Measurements from ENCODE around the gene SMS. TPM values are rescaled to one million over a fixed set of nuclear protein-coding genes. Genes with fewer than 3 reads are reported as not detected.

The SMS gene
- total RNA-seq, 1 donor from 2014 or later: 187 TPM

GRCh38 chrX:21907260-21907659 lies 33.2 kb upstream of the SMS start:
- Mint-ChIP-seq H3K9me3 (ENCODE audit: unreplicated experiment) (peaks cover under 1% of the 10 kb centered on the region), H3K36me3 (ENCODE audit: low read depth, unreplicated experiment) (no peaks in the 10 kb centered on the region), H3K4me1 (ENCODE audit: low read depth, unreplicated experiment) (peaks cover 3% of the 10 kb centered on the region), H3K4me3 (ENCODE audit: unreplicated experiment) (no peak overlapping the region), H3K27me3 (ENCODE audit: low read depth, unreplicated experiment) (no peaks in the 10 kb centered on the region), H3K27ac (ENCODE audit: unreplicated experiment) (no peak overlapping the region)
- H3K9me3 ChIP-seq (ENCODE audit: insufficient read depth, low read depth, low read length): no peaks in the 10 kb centered on the region
- no peak for FAIRE-seq
- no peak overlapping the region for H3K4me3 ChIP-seq (ENCODE audit: insufficient read depth, low read depth, low read length)
- H4K20me1 ChIP-seq (ENCODE audit: insufficient read depth, low read length): no peaks in the 10 kb centered on the region
- H3K9ac ChIP-seq (ENCODE audit: low read length): no peak overlapping the region
- no peaks in the 10 kb centered on the region for H3K79me2 ChIP-seq (ENCODE audit: insufficient read depth, low read length)
- peak; percentile 70 for DNase-seq (ENCODE audit: low read depth)
- H3K27ac ChIP-seq (ENCODE audit: low read depth, low read length): no peak overlapping the region
- no peaks in the 10 kb centered on the region for H3K36me3 ChIP-seq (ENCODE audit: insufficient read depth, low read length)
- H3K4me2 ChIP-seq (ENCODE audit: low read length): no peak overlapping the region
- H3K27me3 ChIP-seq (ENCODE audit: insufficient read depth, low read length): no peaks in the 10 kb centered on the region
- no peak overlapping the region for H2AFZ ChIP-seq (ENCODE audit: low read depth, low read length)
- no peak for TF ChIP-seq EZH2 (IDR thresholded peaks at IDR 0.05; ENCODE audit: insufficient read depth, low read length)
- TF ChIP-seq CTCF (IDR thresholded peaks at IDR 0.05; ENCODE audit: insufficient read depth, low read depth, low read length): no peak
- H3K4me1 ChIP-seq (ENCODE audit: insufficient read depth, low read length): no peaks in the 10 kb centered on the region

GRCh38 chrX:21911481-21911880 lies 29.0 kb upstream of the SMS start:
- H3K27ac ChIP-seq (ENCODE audit: low read depth, low read length): no peak overlapping the region
- H3K9me3 Mint-ChIP-seq (ENCODE audit: unreplicated experiment): peaks cover 3% of the 10 kb centered on the region
- FAIRE-seq: no peak
- no peaks in the 10 kb centered on the region for H3K27me3 ChIP-seq (ENCODE audit: insufficient read depth, low read length)
- H3K27me3 Mint-ChIP-seq (ENCODE audit: low read depth, unreplicated experiment): no peaks in the 10 kb centered on the region
- no peak overlapping the region for H3K4me2 ChIP-seq (ENCODE audit: low read length)
- H3K36me3 Mint-ChIP-seq (ENCODE audit: low read depth, unreplicated experiment): no peaks in the 10 kb centered on the region
- no peak for DNase-seq (ENCODE audit: low read depth)
- H3K9ac ChIP-seq (ENCODE audit: low read length): no peak overlapping the region
- H4K20me1 ChIP-seq (ENCODE audit: insufficient read depth, low read length): no peaks in the 10 kb centered on the region
- TF ChIP-seq EZH2 (IDR thresholded peaks at IDR 0.05; ENCODE audit: insufficient read depth, low read length) (no peak), CTCF (IDR thresholded peaks at IDR 0.05; ENCODE audit: insufficient read depth, low read depth, low read length) (no peak)
- H3K27ac Mint-ChIP-seq (ENCODE audit: unreplicated experiment): no peak overlapping the region
- H3K4me3 ChIP-seq (ENCODE audit: insufficient read depth, low read depth, low read length): no peak overlapping the region
- H3K79me2 ChIP-seq (ENCODE audit: insufficient read depth, low read length): no peaks in the 10 kb centered on the region
- H3K36me3 ChIP-seq (ENCODE audit: insufficient read depth, low read length): no peaks in the 10 kb centered on the region
- no peak overlapping the region for H2AFZ ChIP-seq (ENCODE audit: low read depth, low read length)
- H3K4me1 ChIP-seq (ENCODE audit: insufficient read depth, low read length): no peaks in the 10 kb centered on the region
- H3K4me3 Mint-ChIP-seq (ENCODE audit: unreplicated experiment): no peak overlapping the region
- no peaks in the 10 kb centered on the region for H3K4me1 Mint-ChIP-seq (ENCODE audit: low read depth, unreplicated experiment)
- H3K9me3 ChIP-seq (ENCODE audit: insufficient read depth, low read depth, low read length): no peaks in the 10 kb centered on the region

GRCh38 chrX:21912220-21912619 lies 28.3 kb upstream of the SMS start:
- H3K4me1 ChIP-seq (ENCODE audit: insufficient read depth, low read length): no peaks in the 10 kb centered on the region
- no peaks in the 10 kb centered on the region for H3K79me2 ChIP-seq (ENCODE audit: insufficient read depth, low read length)
- H3K4me2 ChIP-seq (ENCODE audit: low read length): no peak overlapping the region
- Mint-ChIP-seq H3K4me1 (ENCODE audit: low read depth, unreplicated experiment) (no peaks in the 10 kb centered on the region), H3K27me3 (ENCODE audit: low read depth, unreplicated experiment) (no peaks in the 10 kb centered on the region), H3K36me3 (ENCODE audit: low read depth, unreplicated experiment) (no peaks in the 10 kb centered on the region), H3K4me3 (ENCODE audit: unreplicated experiment) (no peak overlapping the region), H3K9me3 (ENCODE audit: unreplicated experiment) (peaks cover 3% of the 10 kb centered on the region), H3K27ac (ENCODE audit: unreplicated experiment) (no peak overlapping the region)
- H3K4me3 ChIP-seq (ENCODE audit: insufficient read depth, low read depth, low read length): no peak overlapping the region
- TF ChIP-seq EZH2 (IDR thresholded peaks at IDR 0.05; ENCODE audit: insufficient read depth, low read length): no peak
- no peaks in the 10 kb centered on the region for H3K27me3 ChIP-seq (ENCODE audit: insufficient read depth, low read length)
- DNase-seq (ENCODE audit: low read depth) (no peak), FAIRE-seq (peak; percentile 84)
- H3K9ac ChIP-seq (ENCODE audit: low read length): no peak overlapping the region
- no peak overlapping the region for H2AFZ ChIP-seq (ENCODE audit: low read depth, low read length)
- H4K20me1 ChIP-seq (ENCODE audit: insufficient read depth, low read length): no peaks in the 10 kb centered on the region
- H3K36me3 ChIP-seq (ENCODE audit: insufficient read depth, low read length): no peaks in the 10 kb centered on the region
- no peak overlapping the region for H3K27ac ChIP-seq (ENCODE audit: low read depth, low read length)
- no peaks in the 10 kb centered on the region for H3K9me3 ChIP-seq (ENCODE audit: insufficient read depth, low read depth, low read length)

All from astrocyte (in vitro differentiated cells and primary cell).